Thoracic aorta (tissue), 2 donors: Measurements from ENCODE around the gene MSL1. TPM values are rescaled to one million over a fixed set of nuclear protein-coding genes. Genes with fewer than 3 reads are reported as not detected.

Experiments used
- ATAC-seq: fragments of 150-250 bp; one replicate; pipeline ENCODE4 v1.8.0; 2017; ENCODE audit warnings: low read depth; ENCODE audit not compliant: insufficient number of reproducible peaks, low FRiP score
- DNase-seq: peaks from one replicate; pipeline ENCODE4 v3.0.0-alpha.2; 2020; ENCODE audit warnings: low spot score
- H3K27ac ChIP-seq, 2 donors: fragments of 200-600 bp; sonication (generic); 1 replicate in 1 of 2; 2 replicates in 1 of 2; pipeline ENCODE4 v1.5.1; 2016; ENCODE audit warnings: mild to moderate bottlenecking in 2 of 2, moderate library complexity in 2 of 2
- H3K27me3 ChIP-seq: fragments of 200-600 bp; sonication (generic); replicated peaks from 2 replicates; pipeline ENCODE4 v1.6.0; 2016; ENCODE audit warnings: mild to moderate bottlenecking; ENCODE audit not compliant: insufficient read depth
- H3K36me3 ChIP-seq: fragments of 200-600 bp; sonication (generic); one replicate; pipeline ENCODE4 v1.5.1; 2016
- H3K4me1 ChIP-seq, 2 donors: fragments of 200-600 bp; sonication (generic); 1 replicate in 1 of 2; 2 replicates in 1 of 2; pipeline versions ENCODE4 v1.5.1 to v1.6.0; 2016; ENCODE audit warnings: low read depth in 2 of 2, mild to moderate bottlenecking in 1 of 2; ENCODE audit not compliant: control insufficient read depth in 1 of 2
- H3K4me3 ChIP-seq: fragments of 200-600 bp; sonication (generic); 2 replicates; pipeline ENCODE4 v1.5.1; 2016; ENCODE audit warnings: mild to moderate bottlenecking
- H3K9me3 ChIP-seq: fragments of 200-600 bp; sonication (generic); 2 replicates; pipeline ENCODE4 v1.5.1; 2016
- CTCF ChIP-seq: fragments of 200-600 bp; sonication (generic); IDR thresholded peaks from one replicate; pipeline ENCODE4 v1.5.1; 2019; ENCODE audit warnings: antibody characterized with exemption
- total RNA-seq, 2 donors: library from RNA; depleted of rRNA; stranded (reverse); fragments of >200 nt; gene quantifications; one replicate each; pipeline versions ENCODE4 v1.1.0 to v1.2.3, GENCODE V29; 2016

The MSL1 gene
- total RNA-seq, 2 donors from 2014 or later, result 69.3 to 107 TPM

- no peaks in the 10 kb centered on the region for H3K9me3 ChIP-seq
Measured at GRCh38 chr17:40178660-40179059, 56.9 kb downstream of the MSL1 start.

GRCh38 chr17:40179923-40180659, 58.3 kb downstream of the MSL1 start:
- Histone ChIP-seq H3K4me3 (no peak overlapping the region), H3K4me1 (peaks cover 3 to 9% of the 10 kb centered on the region in 2 donors), H3K27ac (no peak overlapping the region), H3K9me3 (no peaks in the 10 kb centered on the region), H3K36me3 (no peaks in the 10 kb centered on the region), H3K27me3 (no peaks in the 10 kb centered on the region)
- ATAC-seq (no peak), DNase-seq (no peak)
- TF ChIP-seq CTCF, result no peak

More at GRCh38 chr17:40178660-40179059, 56.9 kb downstream of the MSL1 start:
- H3K4me1 ChIP-seq, result peaks cover 3 to 9% of the 10 kb centered on the region in 2 donors
- H3K4me3 ChIP-seq, result no peak overlapping the region
- no peaks in the 10 kb centered on the region for H3K27me3 ChIP-seq
- H3K36me3 ChIP-seq, result no peaks in the 10 kb centered on the region
- no peak overlapping the region for H3K27ac ChIP-seq
- DNase-seq (no peak), ATAC-seq (no peak)
- TF ChIP-seq CTCF, result no peak

- DNase-seq, result no peak
- TF ChIP-seq CTCF, result no peak
- Histone ChIP-seq H3K36me3 (no peaks in the 10 kb centered on the region), H3K4me3 (no peak overlapping the region), H3K27me3 (no peaks in the 10 kb centered on the region), H3K4me1 (peaks cover 3 to 9% of the 10 kb centered on the region in 2 donors), H3K27ac (no peak overlapping the region), H3K9me3 (no peaks in the 10 kb centered on the region)
- no peak for ATAC-seq
Measured at GRCh38 chr17:40180694-40181093, 58.9 kb downstream of the MSL1 start.

GRCh38 chr17:40181205-40181604, 59.4 kb downstream of the MSL1 start:
- Histone ChIP-seq H3K9me3 (no peaks in the 10 kb centered on the region), H3K4me1 (peaks cover 3 to 9% of the 10 kb centered on the region in 2 donors), H3K4me3 (no peak overlapping the region), H3K27me3 (no peaks in the 10 kb centered on the region), H3K36me3 (no peaks in the 10 kb centered on the region), H3K27ac (no peak overlapping the region)
- no peak for TF ChIP-seq CTCF
- DNase-seq, result no peak
- no peak for ATAC-seq

GRCh38 chr17:40182606-40183005, 60.8 kb downstream of the MSL1 start:
- Histone ChIP-seq H3K4me3 (no peak overlapping the region), H3K27ac (no peak overlapping the region), H3K36me3 (no peaks in the 10 kb centered on the region), H3K27me3 (no peaks in the 10 kb centered on the region), H3K4me1 (peaks cover 1% of the 10 kb centered on the region in 2 donors), H3K9me3 (no peaks in the 10 kb centered on the region)
- TF ChIP-seq CTCF, result no peak
- DNase-seq, result no peak
- ATAC-seq, result no peak

Other genes with a start within 250 kb of the MSL1 start
- gene GSDMB, start 203.3 kb upstream of the MSL1 start, total RNA-seq, result 10 to 100 TPM in 1 of 2 donors, 1 to 10 TPM in 1; 8.3 to 16.0 TPM
- gene ORMDL3, start 194.4 kb upstream of the MSL1 start, total RNA-seq, result 10 to 100 TPM; 43.3 to 64.0 TPM
- not detected for gene LRRC3C, start 194.2 kb upstream of the MSL1 start, total RNA-seq
- 1 to 10 TPM in 1 of 2 donors, under 1 TPM in 1; 0.68 to 1.2 TPM for gene GSDMA, start 159.0 kb upstream of the MSL1 start, total RNA-seq
- gene PSMD3, start 141.2 kb upstream of the MSL1 start, total RNA-seq, result 10 to 100 TPM; 68.8 to 74.2 TPM
- gene CSF3, start 106.5 kb upstream of the MSL1 start, total RNA-seq, result 10 to 100 TPM in 1 of 2 donors, not detected in 1; 43.2 TPM
- gene MED24, start 67.6 kb upstream of the MSL1 start, total RNA-seq, result 10 to 100 TPM; 72.0 to 82.9 TPM
- gene THRA, start 59.0 kb upstream of the MSL1 start, total RNA-seq, result 10 to 100 TPM; 64.8 to 75.0 TPM
- gene NR1D1, start 21.4 kb upstream of the MSL1 start, total RNA-seq, result 10 to 100 TPM; 10.3 to 29.1 TPM
- gene CASC3, start 18.6 kb downstream of the MSL1 start, total RNA-seq, result 100 to 1,000 TPM in 1 of 2 donors, 10 to 100 TPM in 1; 81.8 to 108 TPM
- gene RAPGEFL1, start 55.5 kb downstream of the MSL1 start, total RNA-seq, result 10 to 100 TPM in 1 of 2 donors, 1 to 10 TPM in 1; 7.3 to 21.7 TPM
- 10 to 100 TPM in 1 of 2 donors, 1 to 10 TPM in 1; 8.9 to 14.0 TPM for gene WIPF2, start 97.3 kb downstream of the MSL1 start, total RNA-seq
- 1 to 10 TPM in 1 of 2 donors, under 1 TPM in 1; 0.71 to 6.8 TPM for gene CDC6, start 165.9 kb downstream of the MSL1 start, total RNA-seq
- gene RARA, start 187.2 kb downstream of the MSL1 start, total RNA-seq, result 10 to 100 TPM; 46.8 to 73.4 TPM
- gene GJD3, start 242.8 kb downstream of the MSL1 start, total RNA-seq, result 1 to 10 TPM in 1 of 2 donors, not detected in 1; 1.5 TPM